H1 (cell line): ENCODE measurements around the gene FBLN5. TPM values are rescaled to one million over a fixed set of nuclear protein-coding genes. Genes with fewer than 3 reads are reported as not detected.

Experiments used
- CTCF ChIA-PET: fragments of 300-600 bp; sonication (Branson Sonifier 250); formaldehyde crosslinking; loops from one replicate; lab custom pipeline; 2021; ENCODE audit not compliant: partially characterized antibody; lab: Charles Lee
- POLR2A ChIA-PET: fragments of 300-600 bp; sonication (Branson Sonifier 250); formaldehyde crosslinking; loops from one replicate; lab custom pipeline; 2021; ENCODE audit warnings: inconsistent platforms; ENCODE audit not compliant: partially characterized antibody; lab: Charles Lee
- DNase-seq, 2 experiments: peaks; one replicate each; pipeline versions ENCODE4 v3.0.0 to v3.0.0-alpha.2; 2010 to 2022; ENCODE audit warnings: low spot score in 2 of 2, low read depth in 1 of 2, mixed read lengths in 1 of 2
- FAIRE-seq: peaks from 2 replicates; lab custom pipeline; 2011; peaks lifted over from hg19 to GRCh38; lab: Jason Lieb, UNC
- H2AFZ ChIP-seq: 2 replicates; pipeline ENCODE4 v1.8.1; 2012; ENCODE audit warnings: low read length, inconsistent platforms
- H2AK5ac ChIP-seq: 2 replicates; pipeline ENCODE4 v1.6.1; 2013; ENCODE audit warnings: low read depth, low read length
- H2BK120ac ChIP-seq: replicated peaks from 2 replicates; pipeline ENCODE3; 2013; ENCODE audit warnings: low read depth, low read length, inconsistent platforms
- H2BK12ac ChIP-seq: 2 replicates; pipeline ENCODE4 v1.6.1; 2013; ENCODE audit warnings: low read depth, low read length
- H2BK15ac ChIP-seq: 2 replicates; pipeline ENCODE4 v1.6.1; 2013; ENCODE audit warnings: low read length
- H2BK20ac ChIP-seq: 2 replicates; pipeline ENCODE4 v1.6.1; 2013; ENCODE audit warnings: low read length
- H2BK5ac ChIP-seq: 2 replicates; pipeline ENCODE4 v1.6.1; 2013; ENCODE audit warnings: low read depth, low read length
- H3K14ac ChIP-seq: 2 replicates; pipeline ENCODE4 v1.6.1; 2013; ENCODE audit warnings: inconsistent platforms; ENCODE audit not compliant: insufficient read length
- H3K18ac ChIP-seq: 2 replicates; pipeline ENCODE4 v1.6.1; 2013; ENCODE audit warnings: low read length; ENCODE audit errors: extremely low read depth
- H3K23ac ChIP-seq: 2 replicates; pipeline ENCODE4 v1.6.1; 2013; ENCODE audit warnings: inconsistent platforms; ENCODE audit not compliant: insufficient read length
- H3K23me2 ChIP-seq: 2 replicates; pipeline ENCODE4 v1.6.1; 2013; ENCODE audit warnings: low read depth, low read length
- H3K27ac ChIP-seq: 2 replicates; pipeline ENCODE4 v1.6.1; 2011; ENCODE audit warnings: low read depth, low read length, inconsistent platforms
- H3K27me3 ChIP-seq, 4 experiments: replicated peaks in 1 of 4; 1 replicate in 1 of 4; 2 replicates in 3 of 4; pipeline versions ENCODE4 v1.6.1 to v1.8.1; 2011 to 2013; ENCODE audit warnings: low read length in 3 of 4, mild to moderate bottlenecking in 3 of 4, inconsistent platforms in 2 of 4, mixed read lengths in 2 of 4, moderate library complexity in 1 of 4; ENCODE audit not compliant: control insufficient read depth in 3 of 4, insufficient read depth in 3 of 4; ENCODE audit errors: extremely low read depth in 1 of 4
- H3K36me3 ChIP-seq, 4 experiments: 2 replicates each; pipeline versions ENCODE4 v1.6.1 to v1.8.1; 2011 to 2013; ENCODE audit warnings: mild to moderate bottlenecking in 4 of 4, low read length in 3 of 4, moderate library complexity in 2 of 4, control low read depth in 1 of 4, inconsistent platforms in 1 of 4; ENCODE audit not compliant: insufficient read depth in 4 of 4, control insufficient read depth in 2 of 4
- H3K4ac ChIP-seq: replicated peaks from 2 replicates; pipeline ENCODE3; 2013; ENCODE audit warnings: low read length, low read depth, mixed read lengths, inconsistent platforms; ENCODE audit not compliant: insufficient read length
- H3K4me1 ChIP-seq, 4 experiments: replicated peaks in 1 of 4; 1 replicate in 1 of 4; 2 replicates in 3 of 4; pipeline versions ENCODE4 v1.6.1 to v1.8.1; 2011 to 2013; ENCODE audit warnings: low read length in 3 of 4, inconsistent platforms in 2 of 4, mixed read lengths in 1 of 4; ENCODE audit not compliant: insufficient read depth in 4 of 4, control insufficient read depth in 3 of 4
- H3K4me2 ChIP-seq, 2 experiments: 2 replicates each; pipeline versions ENCODE4 v1.6.1 to v1.8.1; 2011 to 2013; ENCODE audit warnings: low read depth in 2 of 2, low read length in 2 of 2, control low read depth in 1 of 2, inconsistent platforms in 1 of 2, mild to moderate bottlenecking in 1 of 2; ENCODE audit not compliant: insufficient read depth in 1 of 2
- H3K4me3 ChIP-seq, 4 experiments: fragments of 200-600, 300-600 bp in 1 of 4; sonication (generic), shearing (Covaris generic), sonication (Bioruptor Twin) in 1 of 4; 2 replicates each; pipeline versions ENCODE4 v1.5.1 to v1.8.1; 2011 to 2016; ENCODE audit warnings: low read length in 4 of 4, low read depth in 3 of 4, control low read depth in 2 of 4, inconsistent platforms in 2 of 4, mild to moderate bottlenecking in 2 of 4, mixed read lengths in 1 of 4, moderate library complexity in 1 of 4; ENCODE audit not compliant: insufficient read depth in 2 of 4; ENCODE audit errors: extremely low read depth in 1 of 4
- H3K56ac ChIP-seq: replicated peaks from 2 replicates; pipeline ENCODE3; 2013; ENCODE audit warnings: low read depth, mild to moderate bottlenecking, mixed read lengths, low read length, inconsistent platforms; ENCODE audit not compliant: insufficient read length
- H3K79me1 ChIP-seq: 2 replicates; pipeline ENCODE4 v1.6.1; 2013; ENCODE audit warnings: low read depth, low read length, control low read depth
- H3K79me2 ChIP-seq, 2 experiments: 2 replicates each; pipeline versions ENCODE4 v1.6.1 to v1.8.1; 2012 to 2013; ENCODE audit warnings: low read length in 2 of 2, mild to moderate bottlenecking in 2 of 2, inconsistent platforms in 1 of 2; ENCODE audit not compliant: insufficient read depth in 2 of 2, control insufficient read depth in 1 of 2
- H3K9ac ChIP-seq, 4 experiments: replicated peaks in 1 of 4; 1 replicate in 1 of 4; 2 replicates in 3 of 4; pipeline versions ENCODE4 v1.6.1 to v1.8.1; 2011 to 2013; ENCODE audit warnings: low read depth in 3 of 4, low read length in 3 of 4, control low read depth in 2 of 4, mild to moderate bottlenecking in 2 of 4, moderate library complexity in 2 of 4, inconsistent platforms in 1 of 4; ENCODE audit errors: extremely low read depth in 1 of 4
- H3K9me3 ChIP-seq, 2 experiments: 2 replicates each; pipeline versions ENCODE4 v1.6.1 to v1.8.1; 2012 to 2013; ENCODE audit warnings: mild to moderate bottlenecking in 2 of 2, moderate library complexity in 2 of 2, control low read depth in 1 of 2, inconsistent platforms in 1 of 2, low read depth in 1 of 2, low read length in 1 of 2, mixed read lengths in 1 of 2; ENCODE audit not compliant: insufficient read depth in 2 of 2
- H4K20me1 ChIP-seq, 2 experiments: replicated peaks in 1 of 2; 2 replicates each; pipeline versions ENCODE3 to v1.8.1; 2011 to 2013; ENCODE audit warnings: inconsistent platforms in 2 of 2, low read length in 2 of 2, mild to moderate bottlenecking in 1 of 2; ENCODE audit not compliant: insufficient read depth in 2 of 2, control insufficient read depth in 1 of 2
- H4K5ac ChIP-seq: 2 replicates; pipeline ENCODE4 v1.6.1; 2013; ENCODE audit warnings: low read length, low read depth, mixed read lengths, inconsistent platforms; ENCODE audit not compliant: insufficient read length
- H4K8ac ChIP-seq: 2 replicates; pipeline ENCODE4 v1.8.0; 2013; ENCODE audit warnings: mild to moderate bottlenecking, moderate library complexity, low read length, inconsistent platforms; ENCODE audit not compliant: insufficient read depth; ENCODE audit errors: extremely low read depth
- H4K91ac ChIP-seq: replicated peaks from 2 replicates; pipeline ENCODE3; 2013; ENCODE audit warnings: low read length, mixed read lengths, inconsistent platforms; ENCODE audit not compliant: insufficient read length
- BCL11A ChIP-seq, 2 experiments: IDR thresholded peaks; one replicate each; pipeline ENCODE4 v1.6.1; 2011; ENCODE audit warnings: low read depth in 2 of 2, low read length in 2 of 2, mild to moderate bottlenecking in 2 of 2
- CBX5 ChIP-seq: fragments of 300-800, 300-1000 bp; sonication (generic); IDR thresholded peaks from 2 replicates; pipeline ENCODE4 v1.7.1; 2016; ENCODE audit warnings: antibody characterized with exemption, low read length, low read depth
- CEBPB ChIP-seq: IDR thresholded peaks from 2 replicates; pipeline ENCODE4 v1.6.1; 2012; ENCODE audit warnings: low read depth, low read length
- CHD2 ChIP-seq: IDR thresholded peaks from 2 replicates; pipeline ENCODE4 v1.6.1; 2012; ENCODE audit warnings: low read length, improper control_type of control experiment
- EGR1 ChIP-seq: IDR thresholded peaks from 2 replicates; pipeline ENCODE4 v1.6.1; 2011; ENCODE audit warnings: low read depth, low read length, borderline replicate concordance
- JUN ChIP-seq: IDR thresholded peaks from 2 replicates; pipeline ENCODE4 v1.6.1; 2011; ENCODE audit warnings: low read depth, mild to moderate bottlenecking, improper control_type of control experiment, low read length
- KDM4A ChIP-seq: IDR thresholded peaks from one replicate; pipeline ENCODE4 v1.7.1; 2012; ENCODE audit warnings: low read depth, mild to moderate bottlenecking, moderate library complexity, low read length, inconsistent platforms; ENCODE audit not compliant: severe bottlenecking
- POLR2A ChIP-seq, 2 experiments: IDR thresholded peaks; 1 replicate in 1 of 2; 2 replicates in 1 of 2; pipeline ENCODE4 v1.6.1; 2011; ENCODE audit warnings: low read depth in 2 of 2, low read length in 2 of 2, mild to moderate bottlenecking in 2 of 2; ENCODE audit errors: control extremely low read depth in 1 of 2
- RAD21 ChIP-seq, 2 experiments: IDR thresholded peaks in 1 of 2; conservative IDR thresholded peaks in 1 of 2; 2 replicates each; pipeline ENCODE4 v1.6.1; 2011; ENCODE audit warnings: low read depth in 2 of 2, low read length in 2 of 2, improper control_type of control experiment in 1 of 2, inconsistent platforms in 1 of 2, mild to moderate bottlenecking in 1 of 2, moderate library complexity in 1 of 2
- SAP30 ChIP-seq: fragments of 300-600 bp; sonication (generic); IDR thresholded peaks from 2 replicates; pipeline ENCODE4 v1.7.1; 2012; ENCODE audit warnings: low read length, moderate library complexity, mild to moderate bottlenecking, inconsistent platforms; ENCODE audit not compliant: insufficient read depth, insufficient replicate concordance
- SIX5 ChIP-seq: IDR thresholded peaks from 2 replicates; pipeline ENCODE4 v1.6.1; 2011; ENCODE audit warnings: mild to moderate bottlenecking, low read depth, low read length
- SP1 ChIP-seq: IDR thresholded peaks from 2 replicates; pipeline ENCODE4 v1.6.1; 2011; ENCODE audit warnings: low read depth, low read length
- SP2 ChIP-seq: IDR thresholded peaks from 2 replicates; pipeline ENCODE4 v1.6.1; 2012; ENCODE audit warnings: mild to moderate bottlenecking, low read length, inconsistent platforms
- SUZ12 ChIP-seq: fragments of 200-600 bp; sonication (generic); IDR thresholded peaks from 2 replicates; pipeline ENCODE4 v1.6.1; 2012; ENCODE audit warnings: mild to moderate bottlenecking, inconsistent platforms, low read length, moderate library complexity, mixed read lengths
- ZNF274 ChIP-seq: IDR thresholded peaks from 2 replicates; pipeline ENCODE4 v1.7.0; 2012; ENCODE audit warnings: low read length, borderline replicate concordance; ENCODE audit errors: extremely low read depth
- WGBS, 2 experiments: shearing (Covaris generic) in 1 of 2; methylation state at CpG; one replicate each; pipeline versions ENCODE4 v1.1.6 to v1.1.7; 2013 to 2015; ENCODE audit warnings: low lambda C conversion rate in 2 of 2, mixed read lengths in 2 of 2, inconsistent platforms in 1 of 2, low coverage in 1 of 2, missing lambda C conversion rate in 1 of 2; ENCODE audit not compliant: insufficient replicate concordance in 2 of 2, insufficient coverage in 1 of 2, insufficient read length in 1 of 2; ENCODE audit errors: extremely low coverage in 1 of 2, missing lambda C conversion rate in 1 of 2; 5-methylcytosine and 5-hydroxymethylcytosine counted together
- polyA plus RNA-seq, 7 experiments: library from polyadenylated mRNA; depleted of rRNA in 3 of 7; stranded (reverse) in 5 of 7; unstranded in 2 of 7; fragments of >200 nt in 5 of 7; fragments of 200-250 nt in 2 of 7; gene quantifications; 1 replicate in 5 of 7; 2 replicates in 1 of 7; 4 replicates in 1 of 7; pipeline versions ENCODE4 v1.2.1 to v1.2.3, GENCODE V29; 2011 to 2013; ENCODE audit warnings: missing spikeins in 2 of 7, mixed read lengths in 2 of 7
- total RNA-seq: library from RNA; stranded (reverse); fragmentation: NEBNext Ultra II Directional; extraction: Animal tissue kit (Norgen Biotek cat#: 25700); gene quantifications from 2 replicates; pipeline ENCODE4 v1.2.1, GENCODE V29; 2021

FBLN5 gene
- total and polyA plus RNA-seq, 2 of the 8 experiments (the other 6 are each of a cell fraction or from before 2014, with no cell fraction given) = 0.88 to 3.5 TPM

GRCh38 chr14:91885839-91886238 is 61.7 kb downstream of the FBLN5 start:
- Histone ChIP-seq H2BK5ac (no peak overlapping the region), H2BK15ac (no peak overlapping the region), H3K23me2 (no peaks in the 10 kb centered on the region), H3K27me3 (no peaks in the 10 kb centered on the region), H4K20me1 (no peaks in the 10 kb centered on the region), H3K14ac (no peak overlapping the region), H3K36me3 (no peaks in the 10 kb centered on the region), H3K4me2 (no peak overlapping the region), H2BK120ac (no peak overlapping the region), H2AK5ac (no peak overlapping the region), H2BK12ac (no peak overlapping the region), H3K9me3 (no peaks in the 10 kb centered on the region), H3K18ac (no peak overlapping the region), H3K56ac (no peak overlapping the region), H2BK20ac (no peak overlapping the region), H4K91ac (no peak overlapping the region), H4K5ac (no peak overlapping the region), H3K79me2 (no peaks in the 10 kb centered on the region), H3K27ac (no peak overlapping the region), H2AFZ (no peak overlapping the region), H3K79me1 (no peaks in the 10 kb centered on the region), H3K9ac (no peak overlapping the region), H3K23ac (no peak overlapping the region), H3K4me1 (no peaks in the 10 kb centered on the region; a peak in 1 of 7 replicates), H3K4me3 (no peak overlapping the region), H4K8ac (no peak overlapping the region; the same call in 1 of the 2 replicates), H3K4ac (no peak overlapping the region)
- DNase-seq (no peak), FAIRE-seq (no peak)
- POLR2A ChIA-PET = no interaction called here
- 85% methylated on average over 4 of the region's 4 CpGs; no CpG with 5 or more reads in 1 of the 2 experiments for WGBS, 2 experiments
- CTCF ChIA-PET = interaction anchor here (1.3 to 2.1 kb wide), 2 partner anchors 9 kb away, joined by 7 to 10 read pairs; no protein-coding TSS in a partner anchor
- TF ChIP-seq CBX5 = no peak
- TF ChIP-seq CEBPB = no peak
- no peak for TF ChIP-seq SAP30
- no peak for TF ChIP-seq SIX5
- TF ChIP-seq EGR1 = no peak
- TF ChIP-seq SP1 = no peak
- TF ChIP-seq RAD21 (IDR thresholded peaks at IDR 0.05 in 1 of 2, conservative IDR thresholded peaks at IDR 0.05 in 1 of 2; ENCODE audit: low read depth in 2 of 2, low read length in 2 of 2) = no peak
- no peak for TF ChIP-seq BCL11A (IDR thresholded peaks at IDR 0.05; ENCODE audit: low read depth in 2 of 2, low read length in 2 of 2)
- TF ChIP-seq SUZ12 = no peak
- no peak for TF ChIP-seq SP2
- no peak for TF ChIP-seq JUN
- no peak for TF ChIP-seq POLR2A (IDR thresholded peaks at IDR 0.05; ENCODE audit: control extremely low read depth in 1 of 2, low read depth in 2 of 2, low read length in 2 of 2)
- no peak for TF ChIP-seq KDM4A
- TF ChIP-seq CHD2 = no peak
- no peak for TF ChIP-seq ZNF274
